SH-SY5Y (cell line): ENCODE results near the gene ZDHHC22.

Experiments used
- GATA2 ChIP-seq: IDR thresholded peaks from 2 replicates; pipeline ENCODE4 v1.6.1; 2011; ENCODE audit warnings: mild to moderate bottlenecking, low read depth, low read length
- GATA3 ChIP-seq: IDR thresholded peaks from 2 replicates; pipeline ENCODE4 v1.6.1; 2011; ENCODE audit warnings: low read depth, mild to moderate bottlenecking, low read length, moderate library complexity

DNA sequence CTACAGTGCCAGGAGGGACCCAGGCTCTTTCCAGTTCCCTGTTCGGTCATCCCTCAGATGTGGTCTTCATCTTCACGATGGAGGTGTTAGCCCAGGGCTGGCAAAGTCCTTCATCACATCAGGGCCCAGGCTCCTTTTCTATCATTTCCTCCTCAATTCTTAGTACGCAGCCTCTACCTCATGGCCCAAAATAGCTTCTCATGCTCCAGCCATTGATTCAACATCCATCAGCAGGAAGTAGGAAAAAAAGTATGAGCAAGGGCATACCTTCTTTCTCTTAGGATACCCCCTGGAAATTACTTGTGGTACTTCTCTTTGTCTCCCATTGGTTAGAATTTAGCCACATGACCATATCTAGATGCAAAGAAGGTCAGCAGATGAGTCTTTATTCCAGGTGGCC, 12.2 kb upstream of the ZDHHC22 start:
- TF ChIP-seq GATA2 (no peak), GATA3 (no peak)
